A549 (cell line): Measurements from ENCODE around the gene MT1A.

Source experiments
- CBX2 ChIP-seq: fragments of 200-600 bp; sonication (generic); IDR thresholded peaks from 2 replicates; pipeline ENCODE4 v1.6.1; 2016; ENCODE audit warnings: low read depth, mild to moderate bottlenecking, borderline replicate concordance
- EHMT2 ChIP-seq: fragments of 200-600 bp; sonication (generic); IDR thresholded peaks from 2 replicates; pipeline ENCODE4 v1.6.1; 2016; ENCODE audit warnings: antibody characterized with exemption, low read depth, mild to moderate bottlenecking, moderate library complexity
- EP300 ChIP-seq, 2 experiments: fragments of >200 bp; sonication (Bioruptor Twin); formaldehyde crosslinking; IDR thresholded peaks; 2 replicates in 1 of 2; 3 replicates in 1 of 2; pipeline ENCODE4 v1.6.1; 2016 to 2017
- MYC ChIP-seq: IDR thresholded peaks from 2 replicates; pipeline ENCODE4 v1.6.1; 2012; ENCODE audit warnings: mild to moderate bottlenecking, inconsistent platforms, low read length, improper control_type of control experiment, borderline replicate concordance
- POLR2AphosphoS2 ChIP-seq: conservative IDR thresholded peaks from 2 replicates; pipeline ENCODE4 v1.6.1; 2012; ENCODE audit warnings: low read length, improper control_type of control experiment, inconsistent platforms
- RAD21 ChIP-seq, 2 experiments: fragments of >200 bp in 1 of 2; sonication (Bioruptor Twin) in 1 of 2; formaldehyde crosslinking in 1 of 2; IDR thresholded peaks in 1 of 2; conservative IDR thresholded peaks in 1 of 2; 2 replicates in 1 of 2; 3 replicates in 1 of 2; pipeline ENCODE4 v1.6.1; 2012 to 2018; ENCODE audit warnings: inconsistent platforms in 1 of 2
- RARB ChIP-seq: fragments of 250-450 bp; sonication (Bioruptor Pico); IDR thresholded peaks from 2 replicates; pipeline ENCODE4 v1.8.0; 2021; ENCODE audit warnings: mild to moderate bottlenecking, moderate library complexity
- TF ChIP-seq, protein P1 (sequence below): fragments of >200 bp; sonication (Bioruptor Twin); formaldehyde crosslinking; IDR thresholded peaks from 3 replicates; pipeline ENCODE4 v1.5.1; 2016
- TF ChIP-seq, protein P2 (sequence below): fragments of 150-350 bp; IDR thresholded peaks from 2 replicates; pipeline ENCODE4 v1.6.1; 2014; ENCODE audit warnings: low read depth, mild to moderate bottlenecking, low read length
- TF ChIP-seq, protein P3 (sequence below): fragments of 200-600 bp; sonication (generic); IDR thresholded peaks from 2 replicates; pipeline ENCODE4 v1.6.1; 2016; ENCODE audit warnings: antibody characterized with exemption, mild to moderate bottlenecking, moderate library complexity
- TF ChIP-seq, protein P4 (sequence below): fragments of >200 bp; sonication (Bioruptor Twin); formaldehyde crosslinking; IDR thresholded peaks from 2 replicates; pipeline ENCODE4 v1.6.1; 2016
- TF ChIP-seq, protein P5 (sequence below): fragments of 450-650 bp; IDR thresholded peaks from 2 replicates; pipeline ENCODE4 v1.6.1; 2014; ENCODE audit warnings: antibody characterized with exemption

DNA sequence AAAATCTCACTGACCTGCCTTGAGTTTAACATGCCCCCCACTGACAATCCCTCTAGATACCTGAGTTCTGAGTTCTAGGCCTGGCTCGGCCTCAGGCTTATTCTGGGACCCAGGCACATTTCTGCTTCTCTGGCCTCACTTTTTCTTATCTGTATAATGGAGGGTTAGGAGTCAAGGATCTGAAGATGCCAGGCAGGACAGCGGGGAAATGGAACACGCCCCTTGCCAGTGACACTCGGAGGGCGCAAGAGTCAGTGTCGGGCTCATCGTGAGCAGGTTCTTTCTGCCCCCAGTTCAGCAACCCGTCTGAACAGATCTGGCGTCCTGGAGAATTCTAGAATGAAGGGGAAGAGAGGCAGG lies 49.7 kb upstream of the MT1A start:
- TF ChIP-seq CBX2 (no peak), RAD21 (conservative IDR thresholded peaks at IDR 0.05 in 1 of 2, IDR thresholded peaks at IDR 0.05 in 1 of 2) (no peak), RARB (no peak), POLR2AphosphoS2 (no peak), MYC (no peak), EP300 (IDR thresholded peaks at IDR 0.05) (no peak), EHMT2 (no peak)
- TF ChIP-seq, protein P1, sequence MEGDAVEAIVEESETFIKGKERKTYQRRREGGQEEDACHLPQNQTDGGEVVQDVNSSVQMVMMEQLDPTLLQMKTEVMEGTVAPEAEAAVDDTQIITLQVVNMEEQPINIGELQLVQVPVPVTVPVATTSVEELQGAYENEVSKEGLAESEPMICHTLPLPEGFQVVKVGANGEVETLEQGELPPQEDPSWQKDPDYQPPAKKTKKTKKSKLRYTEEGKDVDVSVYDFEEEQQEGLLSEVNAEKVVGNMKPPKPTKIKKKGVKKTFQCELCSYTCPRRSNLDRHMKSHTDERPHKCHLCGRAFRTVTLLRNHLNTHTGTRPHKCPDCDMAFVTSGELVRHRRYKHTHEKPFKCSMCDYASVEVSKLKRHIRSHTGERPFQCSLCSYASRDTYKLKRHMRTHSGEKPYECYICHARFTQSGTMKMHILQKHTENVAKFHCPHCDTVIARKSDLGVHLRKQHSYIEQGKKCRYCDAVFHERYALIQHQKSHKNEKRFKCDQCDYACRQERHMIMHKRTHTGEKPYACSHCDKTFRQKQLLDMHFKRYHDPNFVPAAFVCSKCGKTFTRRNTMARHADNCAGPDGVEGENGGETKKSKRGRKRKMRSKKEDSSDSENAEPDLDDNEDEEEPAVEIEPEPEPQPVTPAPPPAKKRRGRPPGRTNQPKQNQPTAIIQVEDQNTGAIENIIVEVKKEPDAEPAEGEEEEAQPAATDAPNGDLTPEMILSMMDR = no peak
- TF ChIP-seq, protein P2, sequence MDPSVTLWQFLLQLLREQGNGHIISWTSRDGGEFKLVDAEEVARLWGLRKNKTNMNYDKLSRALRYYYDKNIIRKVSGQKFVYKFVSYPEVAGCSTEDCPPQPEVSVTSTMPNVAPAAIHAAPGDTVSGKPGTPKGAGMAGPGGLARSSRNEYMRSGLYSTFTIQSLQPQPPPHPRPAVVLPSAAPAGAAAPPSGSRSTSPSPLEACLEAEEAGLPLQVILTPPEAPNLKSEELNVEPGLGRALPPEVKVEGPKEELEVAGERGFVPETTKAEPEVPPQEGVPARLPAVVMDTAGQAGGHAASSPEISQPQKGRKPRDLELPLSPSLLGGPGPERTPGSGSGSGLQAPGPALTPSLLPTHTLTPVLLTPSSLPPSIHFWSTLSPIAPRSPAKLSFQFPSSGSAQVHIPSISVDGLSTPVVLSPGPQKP = no peak
- TF ChIP-seq, protein P3, sequence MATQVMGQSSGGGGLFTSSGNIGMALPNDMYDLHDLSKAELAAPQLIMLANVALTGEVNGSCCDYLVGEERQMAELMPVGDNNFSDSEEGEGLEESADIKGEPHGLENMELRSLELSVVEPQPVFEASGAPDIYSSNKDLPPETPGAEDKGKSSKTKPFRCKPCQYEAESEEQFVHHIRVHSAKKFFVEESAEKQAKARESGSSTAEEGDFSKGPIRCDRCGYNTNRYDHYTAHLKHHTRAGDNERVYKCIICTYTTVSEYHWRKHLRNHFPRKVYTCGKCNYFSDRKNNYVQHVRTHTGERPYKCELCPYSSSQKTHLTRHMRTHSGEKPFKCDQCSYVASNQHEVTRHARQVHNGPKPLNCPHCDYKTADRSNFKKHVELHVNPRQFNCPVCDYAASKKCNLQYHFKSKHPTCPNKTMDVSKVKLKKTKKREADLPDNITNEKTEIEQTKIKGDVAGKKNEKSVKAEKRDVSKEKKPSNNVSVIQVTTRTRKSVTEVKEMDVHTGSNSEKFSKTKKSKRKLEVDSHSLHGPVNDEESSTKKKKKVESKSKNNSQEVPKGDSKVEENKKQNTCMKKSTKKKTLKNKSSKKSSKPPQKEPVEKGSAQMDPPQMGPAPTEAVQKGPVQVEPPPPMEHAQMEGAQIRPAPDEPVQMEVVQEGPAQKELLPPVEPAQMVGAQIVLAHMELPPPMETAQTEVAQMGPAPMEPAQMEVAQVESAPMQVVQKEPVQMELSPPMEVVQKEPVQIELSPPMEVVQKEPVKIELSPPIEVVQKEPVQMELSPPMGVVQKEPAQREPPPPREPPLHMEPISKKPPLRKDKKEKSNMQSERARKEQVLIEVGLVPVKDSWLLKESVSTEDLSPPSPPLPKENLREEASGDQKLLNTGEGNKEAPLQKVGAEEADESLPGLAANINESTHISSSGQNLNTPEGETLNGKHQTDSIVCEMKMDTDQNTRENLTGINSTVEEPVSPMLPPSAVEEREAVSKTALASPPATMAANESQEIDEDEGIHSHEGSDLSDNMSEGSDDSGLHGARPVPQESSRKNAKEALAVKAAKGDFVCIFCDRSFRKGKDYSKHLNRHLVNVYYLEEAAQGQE = no peak
- TF ChIP-seq, protein P4, sequence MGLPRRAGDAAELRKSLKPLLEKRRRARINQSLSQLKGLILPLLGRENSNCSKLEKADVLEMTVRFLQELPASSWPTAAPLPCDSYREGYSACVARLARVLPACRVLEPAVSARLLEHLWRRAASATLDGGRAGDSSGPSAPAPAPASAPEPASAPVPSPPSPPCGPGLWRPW = no peak
- TF ChIP-seq, protein P5, sequence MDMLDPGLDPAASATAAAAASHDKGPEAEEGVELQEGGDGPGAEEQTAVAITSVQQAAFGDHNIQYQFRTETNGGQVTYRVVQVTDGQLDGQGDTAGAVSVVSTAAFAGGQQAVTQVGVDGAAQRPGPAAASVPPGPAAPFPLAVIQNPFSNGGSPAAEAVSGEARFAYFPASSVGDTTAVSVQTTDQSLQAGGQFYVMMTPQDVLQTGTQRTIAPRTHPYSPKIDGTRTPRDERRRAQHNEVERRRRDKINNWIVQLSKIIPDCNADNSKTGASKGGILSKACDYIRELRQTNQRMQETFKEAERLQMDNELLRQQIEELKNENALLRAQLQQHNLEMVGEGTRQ = no peak
